K562 (cell line): ENCODE measurements around the gene GRIK3. TPM values are rescaled to one million over a fixed set of nuclear protein-coding genes. Genes with fewer than 3 reads are reported as not detected.

Experiments used
- ATAC-seq: fragments of 200-7000 bp; cut with Tn5 transposase; 3 replicates; pipeline ENCODE4 v1.9.1; 2020; ENCODE audit warnings: moderate library complexity
- BruUV-seq: library from RNA; stranded (reverse); fragments of 400-500 nt; replicated peaks from 2 replicates; lab custom pipeline; 2021; lab: Mats Ljungman, UMichigan
- CTCF ChIA-PET: fragments of 300-600 bp; formaldehyde crosslinking; extraction: SDS; loops from one replicate; lab custom pipeline; 2021; ENCODE audit warnings: low intra/inter-chr PET ratio; lab: Yijun Ruan, JAX
- POLR2A ChIA-PET: fragments of 300-600, 350-650 bp; sonication (Branson Sonifier 250); formaldehyde crosslinking; extraction: SDS; loops from one replicate; lab custom pipeline; 2021; ENCODE audit warnings: antibody characterized with exemption, inconsistent platforms; lab: Yijun Ruan, JAX
- DNase-seq, 4 experiments: peaks; one replicate each; pipeline versions ENCODE4 v3.0.0 to v3.0.0-alpha.2; 2011 to 2018; ENCODE audit warnings: low spot score in 3 of 4, mixed read lengths in 3 of 4; ENCODE audit errors: extremely low read depth in 1 of 4
- FAIRE-seq: peaks from 2 replicates; lab custom pipeline; 2011; peaks lifted over from hg19 to GRCh38; lab: Jason Lieb, UNC
- H2AFZ ChIP-seq: 2 replicates; pipeline ENCODE4 v1.6.0; 2011; ENCODE audit warnings: low read depth, low read length, control low read depth, inconsistent platforms
- H3K27ac ChIP-seq: fragments of 200-600 bp; 3 replicates; pipeline ENCODE4 v1.8.0; 2011; ENCODE audit warnings: low read depth, mild to moderate bottlenecking, control low read depth, inconsistent platforms, low read length, moderate library complexity, mixed read lengths; ENCODE audit errors: extremely low read depth
- H3K27me3 ChIP-seq, 2 experiments: fragments of 300-600 bp in 1 of 2; 2 replicates in 1 of 2; 3 replicates in 1 of 2; pipeline versions ENCODE4 v1.6.0 to v1.8.0; 2011; ENCODE audit warnings: inconsistent platforms in 2 of 2, low read length in 2 of 2, mild to moderate bottlenecking in 1 of 2, mixed read lengths in 1 of 2, moderate library complexity in 1 of 2; ENCODE audit not compliant: control insufficient read depth in 2 of 2, insufficient read depth in 2 of 2
- H3K36me3 ChIP-seq: fragments of 300-600 bp; 3 replicates; pipeline ENCODE4 v1.8.0; 2011; ENCODE audit warnings: mild to moderate bottlenecking, low read length, inconsistent platforms; ENCODE audit not compliant: control insufficient read depth, insufficient read depth
- H3K4me1 ChIP-seq, 2 experiments: fragments of 200-600 bp in 1 of 2; replicated peaks in 1 of 2; 2 replicates in 1 of 2; 3 replicates in 1 of 2; pipeline versions ENCODE4 v1.5.1 to v1.8.0; 2011; ENCODE audit warnings: inconsistent platforms in 2 of 2, low read length in 2 of 2, mild to moderate bottlenecking in 1 of 2, mixed read lengths in 1 of 2, moderate library complexity in 1 of 2; ENCODE audit not compliant: control insufficient read depth in 2 of 2, insufficient read depth in 2 of 2
- H3K4me2 ChIP-seq: 2 replicates; pipeline ENCODE4 v1.6.1; 2011; ENCODE audit warnings: low read length, control low read depth, inconsistent platforms, mixed read lengths; ENCODE audit not compliant: insufficient read depth
- H3K4me3 ChIP-seq: fragments of 200-600 bp; sonication (generic), shearing (Covaris generic); 2 replicates; pipeline ENCODE4 v1.5.1; 2016; ENCODE audit warnings: control low read depth, inconsistent platforms
- H3K79me2 ChIP-seq: fragments of 200-600 bp; 3 replicates; pipeline ENCODE4 v1.8.0; 2011; ENCODE audit warnings: low read length, inconsistent platforms; ENCODE audit not compliant: control insufficient read depth, insufficient read depth
- H3K9ac ChIP-seq, 2 experiments: 2 replicates each; pipeline versions ENCODE4 v1.6.0 to v1.6.1; 2011; ENCODE audit warnings: low read depth in 2 of 2, low read length in 2 of 2, control low read depth in 1 of 2, inconsistent platforms in 1 of 2, mild to moderate bottlenecking in 1 of 2, mixed read lengths in 1 of 2; ENCODE audit not compliant: insufficient read depth in 1 of 2
- H3K9me1 ChIP-seq: one replicate; pipeline ENCODE4 v1.6.0; 2011; ENCODE audit warnings: inconsistent platforms, mild to moderate bottlenecking, low read length, moderate library complexity; ENCODE audit not compliant: control insufficient read depth, insufficient read depth
- H3K9me3 ChIP-seq: replicated peaks from 2 replicates; pipeline ENCODE4 v1.5.1; 2011; ENCODE audit warnings: low read depth, low read length, inconsistent platforms; ENCODE audit not compliant: control insufficient read depth, insufficient read depth
- H4K20me1 ChIP-seq: replicated peaks from 2 replicates; pipeline ENCODE4 v1.6.1; 2011; ENCODE audit warnings: low read length, inconsistent platforms, mixed read lengths; ENCODE audit not compliant: control insufficient read depth, insufficient read depth
- EGR1 ChIP-seq: fragments of 450-650 bp; conservative IDR thresholded peaks from 2 replicates; pipeline ENCODE4 v1.6.1; 2017; ENCODE audit warnings: mild to moderate bottlenecking
- NFATC3 ChIP-seq: fragments of 450-650 bp; IDR thresholded peaks from 2 replicates; pipeline ENCODE4 v1.6.1; 2017; ENCODE audit warnings: mild to moderate bottlenecking
- PPARD ChIP-seq: fragments of 250-450 bp; sonication (Bioruptor Pico); IDR thresholded peaks from 2 replicates; pipeline ENCODE4 v1.8.0; 2022; ENCODE audit warnings: inconsistent platforms, mild to moderate bottlenecking, moderate library complexity
- PURB ChIP-seq: sonication (generic); formaldehyde crosslinking; IDR thresholded peaks from 2 replicates; pipeline ENCODE4 v1.9.0; 2021; ENCODE audit warnings: low read depth, mild to moderate bottlenecking, missing genetic modification reagents
- ZKSCAN1 ChIP-seq: fragments of 150-350 bp; IDR thresholded peaks from 2 replicates; pipeline ENCODE4 v1.6.1; 2016; ENCODE audit warnings: low read depth, low read length
- WGBS: fragments of 100-300 bp; shearing (Covaris generic); methylation state at CpG from one replicate; pipeline ENCODE4 v1.1.6; 2016; ENCODE audit warnings: low coverage, mixed read lengths; ENCODE audit not compliant: insufficient coverage; ENCODE audit errors: missing lambda C conversion rate; 5-methylcytosine and 5-hydroxymethylcytosine counted together
- in situ Hi-C: fragments of 300-500 bp; cut with MboI; formaldehyde crosslinking; loops from 4 replicates; pipeline ENCODE4 v1.15.0; 2018; ENCODE audit warnings: inconsistent platforms, mixed read lengths
- intact Hi-C: fragments of 100-400 bp; cut with micrococcal nuclease; formaldehyde crosslinking; loops from 2 replicates; pipeline ENCODE4 v1.14.2; 2022
- polyA plus RNA-seq, 8 experiments: library from polyadenylated mRNA; depleted of rRNA in 4 of 8; stranded (reverse) in 5 of 8; unstranded in 3 of 8; fragments of >200 nt; fragmentation: Nextera tagmentation in 2 of 8; fragmentation: Illumina TruSeq in 1 of 8; extraction: Ambion mirVana in 2 of 8; extraction: Trizol in 1 of 8; gene quantifications; 2 replicates each; pipeline versions ENCODE4 v1.2.1 to v1.2.3, GENCODE V29; 2011 to 2014; ENCODE audit warnings: inconsistent platforms in 1 of 8, missing spikeins in 1 of 8
- total RNA-seq, 7 experiments: library from RNA; depleted of rRNA in 6 of 7; stranded (reverse); fragments of >200 nt in 6 of 7; fragmentation: Illumina TruSeq in 2 of 7; extraction: Trizol in 2 of 7; gene quantifications; 2 replicates each; pipeline versions ENCODE4 v1.2.1 to v1.2.3, GENCODE V29; 2011 to 2021; ENCODE audit warnings: low replicate concordance in 1 of 7
- TF ChIP-seq, protein P1 (sequence below): fragments of 450-650 bp; IDR thresholded peaks from 2 replicates; pipeline ENCODE4 v1.6.1; 2016; ENCODE audit warnings: antibody characterized with exemption

The GRIK3 gene
- total and polyA plus RNA-seq, 9 of the 15 experiments (the other 6 are each of a cell fraction or from before 2014, with no cell fraction given) = not detected

DNA sequence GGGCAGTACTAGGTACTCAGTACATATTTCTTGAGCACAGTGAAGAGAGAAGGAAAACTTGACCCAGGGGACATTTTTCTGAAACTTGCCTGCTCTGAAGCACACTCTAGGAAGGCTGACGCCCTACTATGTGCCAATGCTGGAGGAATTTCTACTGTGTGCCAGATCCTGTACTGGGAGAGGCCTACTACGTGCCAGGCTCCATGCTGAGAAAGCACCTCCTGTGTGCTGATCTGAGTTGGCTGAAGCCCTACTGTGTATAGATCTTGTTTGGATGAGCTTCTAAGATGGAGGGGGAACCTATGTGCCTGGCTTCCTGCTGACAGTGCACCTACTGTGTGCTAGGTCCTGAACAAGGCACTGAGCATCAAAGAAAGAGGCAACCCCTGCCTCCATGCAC, 86.2 kb downstream of the GRIK3 start:
- Histone ChIP-seq H3K9me3 (no peaks in the 10 kb centered on the region), H4K20me1 (peaks cover 5% of the 10 kb centered on the region; the same call in 1 of the 2 replicates), H3K4me1 (no peaks in the 10 kb centered on the region), H3K9ac (no peak overlapping the region), H3K4me3 (no peak overlapping the region), H3K4me2 (no peak overlapping the region), H2AFZ (no peak overlapping the region), H3K9me1 (no peaks in the 10 kb centered on the region), H3K79me2 (no peaks in the 10 kb centered on the region), H3K36me3 (no peaks in the 10 kb centered on the region), H3K27ac (no peak overlapping the region), H3K27me3 (no peaks in the 10 kb centered on the region; a peak in 1 of 5 replicates)
- no peak for FAIRE-seq
- TF ChIP-seq ZKSCAN1 (peak; percentile 96), NFATC3 (no peak)
- no peak for DNase-seq
- WGBS = 0% methylated on average over 2 of the region's 2 CpGs
- no peak for ATAC-seq
- POLR2A ChIA-PET = no interaction called here
- BruUV-seq = no TSS peak
- in situ Hi-C loops (no loop called here), intact Hi-C loops (no loop called here)
- CTCF ChIA-PET = no interaction called here

DNA sequence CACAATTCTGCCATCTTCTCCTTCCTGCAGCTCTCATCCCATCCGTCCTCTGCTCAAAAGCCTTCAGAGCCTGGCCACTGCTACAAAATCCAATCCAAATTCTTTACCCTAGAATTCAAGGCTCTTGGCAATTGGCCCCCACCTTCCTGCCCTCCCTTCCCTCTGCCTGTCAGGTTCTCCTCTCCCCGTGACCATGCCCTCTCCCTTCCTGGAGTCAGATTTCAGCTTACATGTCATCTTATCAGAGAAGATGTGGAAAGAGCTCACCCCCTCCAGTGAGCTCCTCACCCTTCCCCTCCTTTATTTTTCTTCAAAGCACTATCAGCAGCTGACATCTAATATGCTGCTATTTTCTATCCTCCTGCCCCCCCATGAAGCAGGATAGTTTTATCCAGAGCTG, 86.9 kb downstream of the GRIK3 start:
- ChIA-PET POLR2A (no interaction called here), CTCF (no interaction called here)
- in situ Hi-C loops = no loop called here
- Histone ChIP-seq H2AFZ (no peak overlapping the region), H3K27ac (no peak overlapping the region), H3K4me1 (no peaks in the 10 kb centered on the region), H4K20me1 (no peaks in the 10 kb centered on the region; the same call in 1 of the 2 replicates), H3K9me3 (no peaks in the 10 kb centered on the region), H3K27me3 (no peaks in the 10 kb centered on the region; a peak in 1 of 5 replicates), H3K9ac (no peak overlapping the region), H3K9me1 (no peaks in the 10 kb centered on the region), H3K79me2 (no peaks in the 10 kb centered on the region), H3K4me3 (no peak overlapping the region), H3K4me2 (no peak overlapping the region), H3K36me3 (no peaks in the 10 kb centered on the region)
- DNase-seq (no peak), ATAC-seq (no peak), FAIRE-seq (no peak)
- WGBS = 0% methylated on average over 2 of the region's 2 CpGs
- BruUV-seq = no TSS peak
- intact Hi-C loops = no loop called here
- TF ChIP-seq, protein P1, sequence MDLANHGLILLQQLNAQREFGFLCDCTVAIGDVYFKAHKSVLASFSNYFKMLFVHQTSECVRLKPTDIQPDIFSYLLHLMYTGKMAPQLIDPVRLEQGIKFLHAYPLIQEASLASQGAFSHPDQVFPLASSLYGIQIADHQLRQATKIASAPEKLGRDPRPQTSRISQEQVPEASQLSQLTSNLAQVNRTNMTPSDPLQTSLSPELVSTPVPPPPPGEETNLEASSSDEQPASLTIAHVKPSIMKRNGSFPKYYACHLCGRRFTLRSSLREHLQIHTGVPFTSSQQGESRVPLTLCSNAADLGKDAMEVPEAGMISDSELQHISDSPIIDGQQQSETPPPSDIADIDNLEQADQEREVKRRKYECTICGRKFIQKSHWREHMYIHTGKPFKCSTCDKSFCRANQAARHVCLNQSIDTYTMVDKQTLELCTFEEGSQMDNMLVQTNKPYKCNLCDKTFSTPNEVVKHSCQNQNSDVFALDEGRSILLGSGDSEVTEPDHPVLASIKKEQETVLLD = no peak
- TF ChIP-seq PURB (CRISPR knock-in tag) (no peak), EGR1 (no peak), PPARD (no peak)
